ENCODE measurements around the gene PUM2.

Gene PUM2

DNA sequence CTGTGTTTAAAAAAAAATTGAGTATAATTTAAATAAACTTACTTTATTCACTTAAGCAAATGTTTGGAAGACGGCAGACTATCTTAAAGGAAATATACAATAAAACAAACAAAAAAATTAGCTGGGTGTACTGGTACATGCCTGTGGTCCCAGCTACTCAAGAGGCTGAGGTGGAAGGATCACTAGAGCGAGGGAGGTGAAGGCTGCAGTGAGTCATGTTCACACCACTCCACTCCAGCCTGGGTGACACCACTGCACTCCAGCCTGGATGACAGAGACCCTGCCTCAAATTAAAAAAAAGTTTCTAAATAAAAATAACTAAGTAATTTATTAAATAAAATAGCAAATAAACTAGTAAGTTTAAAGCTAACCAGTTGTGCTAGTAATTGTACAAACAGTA, 7.5 kb downstream of the PUM2 start:
- DNase-seq: no peak

DNA sequence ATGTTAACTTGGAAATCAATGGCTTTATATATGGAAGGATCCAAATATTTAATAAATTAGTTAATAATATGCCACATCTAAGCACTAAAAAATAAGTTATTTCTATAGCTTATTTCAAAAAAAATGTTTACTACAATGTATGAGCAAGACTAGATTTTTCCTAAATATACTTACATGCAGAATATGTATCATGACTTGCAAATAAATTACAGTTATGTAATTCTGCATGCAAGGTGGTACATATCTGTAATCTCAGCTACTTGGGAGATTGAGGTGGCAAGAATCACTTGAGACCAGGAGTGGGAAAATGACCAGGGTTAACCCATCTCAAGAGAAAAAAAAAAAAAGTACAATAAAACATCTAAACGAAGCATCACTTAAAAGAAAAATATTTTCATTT, 11.6 kb downstream of the PUM2 start:
- DNase-seq: no peak

DNA sequence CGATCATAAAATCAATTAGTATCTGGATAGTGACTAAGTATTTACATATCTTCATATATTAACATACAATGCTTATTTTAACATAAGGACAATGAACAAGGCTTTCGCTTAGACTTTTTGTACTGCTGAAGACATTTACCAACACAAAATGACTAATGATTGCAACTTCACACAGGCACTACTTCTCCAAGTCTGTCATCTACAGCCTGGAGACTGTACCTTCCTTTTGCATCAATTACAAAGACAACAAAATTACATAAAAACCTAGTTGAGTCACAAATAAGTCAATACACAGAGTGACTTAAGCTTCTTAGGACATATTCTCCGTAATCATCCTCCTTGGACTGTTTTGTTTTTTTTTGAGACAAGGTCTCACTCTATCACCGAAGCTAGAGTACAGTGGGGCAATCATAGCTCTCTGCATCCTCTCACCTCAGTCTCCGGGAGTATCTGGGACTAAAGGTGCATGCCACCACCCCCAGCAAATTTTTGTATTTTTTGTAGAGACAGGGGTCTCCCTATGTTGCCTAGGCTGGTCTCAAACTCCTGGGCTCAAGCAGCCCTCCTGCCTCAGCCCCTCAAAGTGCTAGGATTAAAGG, 15.9 kb downstream of the PUM2 start:
- no peak for DNase-seq

DNA sequence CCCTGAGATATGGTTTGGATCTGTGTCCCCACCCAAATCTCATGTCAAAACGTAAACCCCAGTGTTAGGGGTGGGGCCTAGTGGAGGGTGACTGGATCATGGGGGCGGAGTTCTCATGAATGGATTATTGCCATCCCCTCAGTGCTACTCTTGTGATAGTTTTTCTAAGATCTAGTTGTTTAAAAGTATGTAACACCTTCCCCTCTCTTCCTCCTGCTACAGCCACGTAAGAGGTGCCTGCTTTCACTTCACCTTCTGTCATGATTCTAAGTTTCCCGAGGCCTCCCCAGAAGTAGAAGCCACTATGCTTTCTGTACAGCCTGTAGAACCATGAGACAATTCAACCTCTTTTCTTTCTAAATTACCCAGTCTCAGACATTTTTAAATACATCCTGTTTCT, 16.9 kb downstream of the PUM2 start:
- DNase-seq: no peak

DNA sequence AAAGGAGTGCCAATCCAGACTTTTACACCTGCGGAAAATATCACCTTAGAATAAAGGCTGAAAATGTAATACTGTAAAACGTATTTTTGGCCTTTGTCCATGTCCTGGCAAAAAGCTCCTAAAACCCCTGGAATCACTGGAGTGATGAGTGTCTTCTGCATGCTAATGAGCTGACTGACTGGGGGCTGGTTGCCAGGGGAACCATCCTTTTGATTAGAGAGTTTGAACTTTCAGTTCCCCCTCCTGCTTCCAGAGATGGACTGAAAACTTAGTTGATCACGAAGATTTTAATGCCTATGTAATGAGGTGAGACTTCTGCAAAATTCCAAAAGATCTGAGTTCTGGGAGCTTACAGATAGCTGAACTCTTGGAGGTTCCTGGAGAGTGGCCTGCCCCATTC, 20.5 kb downstream of the PUM2 start:
- DNase-seq: no peak

DNA sequence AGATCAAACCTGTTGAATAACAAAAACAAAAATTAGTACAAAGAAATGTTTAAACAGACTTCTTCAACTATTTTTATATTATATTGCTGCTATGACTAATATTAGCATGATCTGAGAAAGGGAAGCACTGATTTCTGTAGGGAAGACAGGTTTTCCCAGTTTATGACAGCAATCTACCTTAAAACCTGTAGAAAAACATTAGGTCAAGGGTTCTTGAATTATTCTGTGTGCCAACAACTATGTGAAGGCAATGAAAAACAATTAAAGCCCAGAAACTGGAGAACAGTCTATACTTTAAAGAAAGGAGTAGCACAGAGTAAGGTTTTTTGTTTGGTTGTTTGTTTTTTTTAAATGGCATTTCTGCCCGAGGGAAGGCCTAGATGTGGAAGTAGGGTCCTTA, 23.3 kb downstream of the PUM2 start:
- no peak for DNase-seq

DNA sequence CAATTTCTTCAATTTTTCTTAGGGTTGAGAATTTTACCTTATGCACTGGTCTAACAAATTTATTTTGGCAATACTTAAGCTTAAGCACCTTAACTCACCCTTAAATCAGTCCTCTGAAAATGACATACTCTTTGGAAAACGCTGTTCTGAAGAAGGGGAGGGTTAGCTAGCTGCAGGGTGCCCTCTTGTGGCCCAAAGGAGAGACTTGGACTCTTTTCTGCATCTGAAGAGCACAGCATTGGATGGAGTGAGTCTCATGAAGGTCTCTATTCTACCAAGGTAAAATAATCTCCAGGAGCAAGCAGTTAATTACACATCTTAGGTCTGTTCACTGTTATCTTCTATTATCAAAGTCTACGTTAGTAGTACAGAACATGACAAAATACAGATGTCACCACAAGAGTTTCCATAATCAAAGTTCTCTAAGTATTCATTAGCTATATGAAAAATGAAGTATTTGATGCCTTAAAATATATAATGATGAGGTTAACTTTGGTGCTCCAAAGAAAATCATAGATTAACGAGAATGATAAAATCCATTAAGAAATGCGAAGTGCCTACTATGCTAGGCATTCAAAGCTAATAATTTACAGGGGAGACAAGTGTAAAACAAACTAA, 24.4 kb downstream of the PUM2 start:
- no peak for DNase-seq

DNA sequence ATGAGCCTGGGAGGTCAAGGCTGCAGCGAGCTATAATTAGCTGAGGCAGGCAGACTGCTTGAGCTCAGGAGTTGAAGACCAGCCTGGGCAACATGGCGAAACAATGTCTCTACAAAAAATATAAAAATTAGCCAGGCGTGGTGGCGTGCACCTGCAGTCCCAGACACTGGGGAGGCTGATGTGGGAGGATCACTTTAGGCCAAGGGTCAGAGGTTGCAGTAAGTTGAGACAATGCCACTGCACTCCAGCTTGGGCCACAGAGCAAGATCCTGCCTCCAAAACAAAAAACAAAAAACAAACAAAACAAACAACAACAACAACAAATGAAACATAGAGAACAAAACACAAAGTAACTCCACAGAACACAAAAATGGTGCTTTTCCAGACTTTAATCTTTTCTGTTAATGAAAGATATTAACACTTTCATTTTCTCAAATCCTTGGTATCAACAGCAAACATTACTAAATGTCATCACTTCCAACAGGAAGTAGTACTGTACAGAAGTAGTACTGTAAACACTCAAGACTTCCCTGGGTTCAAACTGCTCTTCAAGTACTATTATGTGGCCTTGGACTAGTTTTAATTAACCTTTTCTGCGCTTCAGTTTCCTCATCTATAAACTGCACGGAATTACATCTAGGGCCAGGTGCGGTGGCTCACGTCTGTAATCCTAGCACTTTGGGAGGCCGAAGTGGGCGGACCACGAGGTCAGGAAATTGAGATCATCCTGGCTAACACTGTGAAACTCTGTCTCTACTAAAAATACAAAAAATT, 27.9 kb downstream of the PUM2 start:
- no peak for DNase-seq

DNA sequence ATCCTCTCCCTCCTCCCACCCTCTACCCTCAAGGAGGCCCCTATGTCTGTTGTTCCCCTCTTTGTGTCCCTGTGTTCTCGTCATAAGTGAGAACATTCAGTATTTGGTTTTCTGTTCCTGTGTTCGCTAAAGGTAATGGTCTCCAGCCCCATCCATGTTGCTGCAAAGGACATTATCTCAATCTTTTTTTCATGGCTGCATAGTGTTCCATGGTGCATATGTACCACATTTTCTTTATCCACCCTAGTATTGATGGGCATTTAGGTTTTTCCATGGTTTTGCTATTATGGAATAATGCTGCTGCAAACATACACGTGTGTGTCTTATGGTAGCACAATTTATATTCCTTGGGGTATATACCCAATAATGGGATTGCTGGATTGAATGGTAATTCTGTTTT, 33.0 kb downstream of the PUM2 start:
- DNase-seq: no peak

DNA sequence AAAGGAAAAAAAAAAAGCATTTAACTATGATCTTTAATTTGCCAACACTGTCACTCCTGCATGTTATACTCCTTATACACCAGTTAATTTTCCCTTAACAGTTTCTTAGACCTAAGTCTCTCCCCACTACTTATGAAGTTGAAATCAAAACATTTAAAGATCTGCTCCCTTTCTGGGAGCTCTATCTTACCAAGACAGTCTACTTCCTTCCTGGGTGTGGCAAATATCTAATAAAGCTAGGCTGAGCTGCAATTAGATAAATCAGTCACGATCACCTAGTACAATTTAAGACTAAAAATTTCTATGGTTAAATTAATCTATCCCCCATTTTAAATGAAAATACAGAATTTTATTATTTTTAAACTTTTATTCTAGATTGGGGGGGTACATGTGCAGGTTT, 33.4 kb downstream of the PUM2 start:
- DNase-seq: no peak

DNA sequence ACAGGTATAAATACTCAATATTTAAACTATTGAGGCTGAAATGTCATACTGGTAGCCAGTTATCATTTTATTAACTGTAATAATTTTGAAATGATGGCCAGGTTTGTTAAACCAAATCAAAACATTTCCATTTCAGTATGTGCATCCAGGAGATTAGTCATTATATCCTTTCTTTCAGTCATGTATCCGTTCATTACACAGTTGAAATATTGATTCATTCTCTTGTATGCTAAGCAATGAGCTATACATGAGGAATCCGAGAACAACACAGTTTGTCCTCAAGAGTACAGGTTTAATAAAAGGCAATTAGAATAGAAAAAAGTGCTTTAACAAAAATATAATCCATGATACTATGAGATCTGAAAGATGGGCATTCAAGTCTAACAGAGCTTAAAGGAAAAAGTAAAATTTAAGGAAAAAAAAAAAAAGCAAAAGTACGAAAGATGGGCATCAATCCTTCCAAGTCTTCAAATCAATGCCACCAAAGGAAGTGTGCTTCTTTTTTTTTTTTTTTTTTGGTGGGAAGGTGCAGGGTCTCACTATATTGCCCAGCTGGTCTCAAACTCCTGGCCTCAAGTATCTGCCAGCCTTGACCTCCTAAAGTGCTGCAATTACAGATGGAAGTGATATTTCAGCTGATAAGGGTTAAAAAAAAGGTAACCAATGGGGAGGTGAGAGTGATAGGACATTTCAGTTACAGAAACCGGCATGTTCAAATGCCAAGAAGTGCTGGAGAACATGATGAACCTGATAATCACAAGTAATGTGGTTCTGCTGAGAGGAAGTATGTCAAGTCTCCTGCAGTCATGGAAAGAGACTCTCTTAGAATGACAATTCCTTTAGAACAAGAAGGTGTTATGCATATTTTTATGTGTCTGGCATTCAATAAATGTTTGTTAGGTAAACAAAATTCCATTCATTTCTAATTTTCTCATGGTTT, 35.8 kb downstream of the PUM2 start:
- DNase-seq: no peak

DNA sequence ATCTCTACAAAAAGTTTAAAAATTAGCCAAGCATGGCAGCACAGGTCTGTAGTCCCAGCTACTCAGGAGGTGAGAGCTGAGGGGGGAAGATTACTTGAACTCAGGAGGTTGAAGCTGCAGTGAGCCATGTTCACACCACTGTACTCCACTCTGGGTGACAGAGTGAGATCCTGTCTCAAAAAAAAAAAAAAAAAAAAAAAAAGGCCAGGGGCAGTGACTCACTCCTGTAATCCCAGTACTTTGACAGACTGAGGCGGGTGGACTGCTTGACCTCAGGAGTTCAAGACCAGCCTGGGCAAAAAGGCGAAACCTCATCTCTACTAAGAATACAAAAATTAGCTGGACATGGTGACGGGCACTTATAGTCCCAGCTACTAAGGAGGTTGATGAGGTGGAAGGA, 37.0 kb downstream of the PUM2 start:
- no peak for DNase-seq

DNA sequence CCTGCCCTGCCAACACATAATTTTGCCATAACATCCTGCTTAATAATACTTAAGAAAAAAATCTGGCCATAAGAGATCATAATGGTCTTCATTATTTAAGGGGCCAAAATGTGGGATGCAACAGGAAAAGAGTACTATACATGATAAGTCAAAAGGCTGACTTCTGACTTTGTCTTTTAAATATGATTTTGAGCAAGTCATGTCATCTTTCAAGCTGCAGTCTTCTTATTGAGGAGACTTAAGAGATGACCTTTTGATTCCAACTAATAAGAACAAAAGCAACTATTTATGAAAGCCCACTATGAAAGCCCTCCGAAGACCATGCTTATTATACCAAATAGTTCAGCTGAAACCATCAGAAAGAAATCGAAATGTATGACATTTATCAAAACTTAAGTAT, 41.6 kb downstream of the PUM2 start:
- DNase-seq: no peak

DNA sequence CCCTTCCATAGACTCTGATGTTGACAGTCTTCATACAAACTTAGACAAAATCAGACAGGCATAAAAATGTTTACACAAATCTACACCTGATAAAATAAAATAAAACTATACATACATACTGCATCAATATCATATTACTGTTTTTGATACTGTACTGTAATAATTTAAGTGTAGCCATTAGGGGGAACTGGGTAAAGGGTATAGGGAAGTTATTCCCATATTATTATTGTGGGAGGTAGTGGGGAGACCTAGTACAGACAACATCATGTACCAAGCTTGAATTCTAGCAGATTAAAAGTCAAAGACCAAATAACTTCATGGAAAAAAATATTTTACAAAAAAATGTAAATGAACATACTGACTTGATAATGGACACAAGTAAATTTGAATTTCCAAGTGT, 43.3 kb downstream of the PUM2 start:
- no peak for DNase-seq

DNA sequence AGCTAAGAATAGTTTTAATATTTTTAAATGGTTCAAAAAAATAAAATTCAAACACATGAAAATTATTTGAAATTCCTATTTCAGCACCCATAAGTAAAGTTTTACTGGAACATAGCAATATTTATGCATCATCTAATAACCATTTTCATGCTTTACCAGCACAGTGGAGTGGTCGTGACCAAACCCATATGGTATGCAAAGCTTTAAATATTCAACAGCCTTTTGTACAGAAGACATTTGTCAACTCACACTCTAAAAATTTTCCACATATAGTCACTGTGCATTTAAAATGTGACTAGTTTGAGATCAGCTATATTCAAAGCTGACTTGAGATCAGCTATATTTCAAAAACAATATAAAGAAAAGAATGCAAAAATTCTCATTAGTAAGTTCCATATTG, 46.2 kb downstream of the PUM2 start:
- DNase-seq: no peak

DNA sequence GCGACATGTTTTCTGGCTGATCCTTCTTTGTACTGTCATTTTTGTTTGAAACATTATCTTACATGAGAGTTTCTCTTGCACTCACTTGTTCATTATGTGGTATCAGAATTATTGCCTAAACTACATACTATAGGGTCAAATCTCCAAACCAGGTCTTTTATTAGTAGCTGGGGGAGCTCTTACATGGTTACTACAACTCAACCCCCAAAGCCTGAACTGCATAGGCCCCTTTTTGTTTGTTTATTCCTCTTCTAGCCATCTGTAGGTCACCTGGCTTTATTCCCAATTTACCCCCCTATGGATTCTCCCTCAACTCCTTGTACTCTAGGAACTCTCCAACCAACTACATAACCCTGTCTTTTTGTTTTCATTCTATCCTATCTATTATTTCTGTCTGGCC, 46.7 kb downstream of the PUM2 start:
- no peak for DNase-seq

DNA sequence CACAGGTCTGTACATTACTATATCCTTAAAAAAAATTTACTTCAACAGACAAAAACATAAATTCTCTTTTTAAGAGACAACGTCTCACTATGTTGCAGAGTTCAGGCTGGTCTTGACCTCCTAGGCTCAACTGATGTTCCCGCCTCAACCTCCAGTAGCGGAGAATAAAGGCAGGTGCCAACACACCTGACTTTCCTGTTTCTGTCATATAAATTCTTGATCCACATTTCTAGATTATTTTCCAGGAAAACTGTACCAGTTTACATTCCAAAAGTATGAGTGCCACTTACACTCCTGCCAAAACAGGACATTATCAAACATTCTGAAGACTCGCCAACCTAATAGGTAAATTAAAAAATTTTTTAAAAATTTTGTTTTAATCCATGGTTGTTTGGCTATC, 48.6 kb downstream of the PUM2 start:
- DNase-seq: no peak

DNA sequence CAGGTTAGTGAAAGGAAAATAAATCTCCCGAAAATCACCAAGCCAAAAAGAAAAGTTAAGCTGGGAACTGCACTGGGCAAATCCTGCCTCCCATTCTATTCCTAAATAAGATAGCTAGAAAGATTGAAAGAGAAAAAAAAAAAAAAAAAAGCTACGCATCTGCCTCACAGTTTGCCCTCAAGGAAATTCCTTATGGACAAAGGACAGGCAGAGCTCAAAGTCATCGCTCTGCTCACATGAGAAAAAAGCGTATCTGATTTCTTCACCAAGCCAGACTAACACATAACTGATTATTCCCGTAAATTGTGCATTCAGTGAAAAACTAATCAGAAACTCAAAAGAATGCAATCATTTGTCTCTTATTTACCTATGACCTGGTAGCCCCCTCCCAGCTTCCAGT, 50.0 kb downstream of the PUM2 start:
- DNase-seq: no peak

DNA sequence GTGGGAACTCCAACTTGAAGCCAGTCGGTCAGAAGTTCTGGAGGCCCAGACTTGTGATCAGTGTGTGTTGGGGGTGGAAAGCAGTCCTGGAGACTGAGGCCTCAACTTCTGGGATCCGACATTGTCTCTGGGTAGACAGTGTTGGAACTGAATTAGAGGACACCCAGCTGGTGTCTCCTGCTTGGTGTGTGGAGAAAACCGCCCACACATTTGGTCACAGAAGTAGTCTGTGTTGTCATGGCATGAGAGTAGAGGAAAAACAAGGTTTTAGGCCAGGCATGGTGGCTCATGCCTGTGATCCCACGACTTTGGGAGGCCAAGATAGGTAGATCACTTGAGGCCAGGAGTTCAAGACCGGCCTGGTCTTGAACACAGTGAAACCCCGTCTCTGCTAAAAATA, 51.5 kb downstream of the PUM2 start:
- no peak for DNase-seq

DNA sequence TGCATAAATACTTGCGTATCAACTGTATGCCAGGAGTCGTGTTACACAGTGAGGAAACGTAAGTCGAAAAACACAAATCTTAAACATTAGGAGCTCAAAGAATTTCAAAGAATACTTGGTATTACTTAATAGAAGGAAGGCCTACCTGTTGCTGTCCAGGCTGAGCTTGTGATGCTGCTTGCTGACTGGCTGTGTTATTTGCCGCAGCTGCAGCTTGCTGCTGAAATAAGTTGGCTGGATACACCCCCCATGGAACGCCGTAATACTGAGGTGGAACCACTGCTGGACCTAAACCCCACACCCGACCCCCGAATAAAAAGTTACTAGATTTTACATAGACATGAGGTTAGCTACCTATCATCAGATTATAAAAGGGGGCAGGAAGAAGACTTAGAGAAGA, 56.4 kb downstream of the PUM2 start:
- DNase-seq: no peak

DNA sequence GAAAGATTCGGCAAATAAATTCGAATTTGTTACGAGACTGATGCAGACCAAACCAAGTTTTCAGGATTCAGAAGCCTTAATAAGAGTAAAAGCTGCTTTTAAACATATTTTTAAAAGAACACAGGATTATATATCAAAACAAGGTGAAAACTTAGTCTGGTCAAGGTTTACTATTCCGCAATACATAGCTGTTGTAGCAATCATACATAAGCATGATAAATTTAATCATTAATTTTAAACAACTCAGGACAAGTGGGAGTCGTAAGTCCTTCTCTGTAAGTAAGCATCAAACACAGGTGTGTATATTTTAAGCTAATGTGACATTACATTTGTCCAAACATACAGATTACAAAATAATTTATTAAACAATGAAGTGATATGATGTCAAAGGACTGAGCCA, 57.7 kb downstream of the PUM2 start:
- no peak for DNase-seq

DNA sequence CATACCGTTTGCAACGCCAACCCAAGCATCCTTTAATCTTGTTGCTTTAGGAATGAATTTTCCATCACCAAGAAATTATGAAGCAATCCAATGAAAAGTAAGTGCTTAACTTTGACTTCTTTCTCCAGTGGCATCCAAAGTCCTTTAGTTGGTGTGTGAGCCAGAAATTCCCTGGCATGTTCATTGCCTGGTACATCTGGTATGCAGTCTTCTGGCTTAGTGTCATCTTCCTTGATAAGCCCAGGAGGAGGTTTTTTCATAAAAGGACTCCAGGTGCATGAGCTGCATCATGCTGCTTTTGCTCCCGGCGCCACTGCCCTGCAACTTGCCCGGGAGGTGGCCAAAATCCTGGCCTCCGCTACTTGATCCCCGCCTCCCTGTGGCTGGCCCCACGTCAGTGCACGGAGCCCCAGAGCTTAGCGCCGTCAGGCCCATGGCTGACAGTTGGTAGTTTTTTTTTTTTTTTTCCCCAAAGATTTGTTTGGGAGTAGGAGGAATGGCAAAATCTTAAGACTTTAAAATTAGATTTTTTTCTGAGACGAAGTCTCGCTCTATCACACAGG, 58.7 kb downstream of the PUM2 start:
- DNase-seq: no peak

DNA sequence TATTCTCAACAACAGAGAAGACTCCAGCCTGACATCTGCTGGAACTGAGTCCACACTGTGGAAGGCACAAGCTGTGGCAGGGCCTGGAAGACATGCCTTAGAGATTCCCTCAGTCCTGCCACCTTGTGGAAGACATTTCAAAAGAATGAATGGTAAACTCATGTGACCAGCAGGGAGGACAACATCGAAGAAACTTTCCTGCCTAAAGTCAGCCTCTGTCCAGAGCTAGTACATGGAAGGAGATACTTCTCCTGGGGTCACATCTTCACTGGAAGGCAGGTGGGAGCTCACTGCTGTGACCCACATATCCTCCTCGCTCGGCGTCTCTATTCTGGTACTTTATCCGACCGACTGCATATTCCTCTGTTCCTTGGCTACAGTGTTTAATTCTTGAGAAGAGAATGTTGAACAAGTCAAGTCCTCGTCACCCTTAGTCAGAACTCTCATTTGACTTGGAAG, 59.5 kb downstream of the PUM2 start:
- no peak for DNase-seq

All from NCI-H2081 treated with DMSO at 0.1 percent for 48 hours (cell line).